ENCODE results near the gene CDH20.

Gene CDH20

DNA sequence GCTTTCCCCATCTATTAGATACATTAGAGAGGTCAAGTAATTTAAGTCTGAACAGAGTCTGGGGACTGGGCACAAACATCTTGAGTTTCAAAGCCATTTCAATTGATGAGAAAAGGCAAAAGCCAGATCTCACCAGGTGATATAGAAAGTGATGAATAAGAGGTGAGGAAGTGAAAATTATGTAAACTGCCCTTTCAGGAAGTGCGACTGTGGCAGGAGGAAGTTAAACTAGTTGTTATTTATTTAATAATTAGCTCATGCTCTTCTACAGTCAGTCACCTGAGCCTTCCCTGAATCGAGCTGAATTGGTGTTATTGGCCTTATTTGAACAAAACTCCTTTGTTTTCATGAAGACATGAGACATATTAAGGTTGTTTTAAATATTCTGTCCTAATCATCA lies 115.1 kb downstream of the CDH20 start:
- no peak overlapping the region for H3K27ac ChIP-seq (ENCODE audit: insufficient read depth in 1 of 2, low read depth in 1 of 2, low read length in 2 of 2, poor library complexity in 1 of 2, severe bottlenecking in 2 of 2)
- H3K9me3 ChIP-seq (ENCODE audit: control extremely low read depth in 1 of 5, control insufficient read depth in 4 of 5, insufficient read depth in 2 of 5, low read depth in 1 of 5, low read length in 4 of 5) = peaks cover 0 to 2% (median 0%) of the 10 kb centered on the region in 5 experiments
- CTCF ChIA-PET = interaction anchor here (1.3 kb wide), 1 partner anchor 14 kb away, joined by 4 read pairs; no protein-coding TSS in a partner anchor
- H3K4me1 ChIP-seq (ENCODE audit: control extremely low read depth in 1 of 4, control insufficient read depth in 4 of 4, insufficient read depth in 4 of 4, low read length in 3 of 4) = no peaks in the 10 kb centered on the region
- DNase-seq = no peak
- WGBS (ENCODE audit: insufficient coverage) = no CpG with 5 or more reads among the region's 2 CpGs
- POLR2A ChIA-PET = no interaction called here
- H3K27me3 ChIP-seq (replicated peaks in 2 of 5; ENCODE audit: control insufficient read depth in 4 of 5, insufficient read depth in 5 of 5, low read length in 4 of 5) = peaks cover 0 to 2% (median 0%) of the 10 kb centered on the region in 5 experiments
- H3K36me3 ChIP-seq (ENCODE audit: control insufficient read depth in 4 of 4, insufficient read depth in 4 of 4, low read length in 3 of 4) = no peaks in the 10 kb centered on the region
- H3K4me3 ChIP-seq (ENCODE audit: control insufficient read depth in 1 of 7, extremely low read depth in 1 of 7, insufficient read depth in 4 of 7, low read depth in 2 of 7, low read length in 6 of 7) = no peak overlapping the region

GRCh38 chr18:61459896-61460648 lies 126.8 kb downstream of the CDH20 start:
- Histone ChIP-seq H3K36me3 (ENCODE audit: control insufficient read depth in 4 of 4, insufficient read depth in 4 of 4, low read length in 3 of 4) (no peaks in the 10 kb centered on the region), H3K9me3 (ENCODE audit: control extremely low read depth in 1 of 5, control insufficient read depth in 4 of 5, insufficient read depth in 2 of 5, low read depth in 1 of 5, low read length in 4 of 5) (no peaks in the 10 kb centered on the region), H3K4me3 (ENCODE audit: control insufficient read depth in 1 of 7, extremely low read depth in 1 of 7, insufficient read depth in 4 of 7, low read depth in 2 of 7, low read length in 6 of 7) (no peak overlapping the region), H3K4me1 (ENCODE audit: control extremely low read depth in 1 of 4, control insufficient read depth in 4 of 4, insufficient read depth in 4 of 4, low read length in 3 of 4) (no peaks in the 10 kb centered on the region), H3K27me3 (replicated peaks in 2 of 5; ENCODE audit: control insufficient read depth in 4 of 5, insufficient read depth in 5 of 5, low read length in 4 of 5) (peaks cover 0 to 2% (median 0%) of the 10 kb centered on the region in 5 experiments), H3K27ac (ENCODE audit: insufficient read depth in 1 of 2, low read depth in 1 of 2, low read length in 2 of 2, poor library complexity in 1 of 2, severe bottlenecking in 2 of 2) (no peak overlapping the region)
- ChIA-PET POLR2A (no interaction called here), CTCF (no interaction called here)
- no peak for DNase-seq
- WGBS (ENCODE audit: insufficient coverage) = 100% methylated on average over 3 of the region's 4 CpGs

DNA sequence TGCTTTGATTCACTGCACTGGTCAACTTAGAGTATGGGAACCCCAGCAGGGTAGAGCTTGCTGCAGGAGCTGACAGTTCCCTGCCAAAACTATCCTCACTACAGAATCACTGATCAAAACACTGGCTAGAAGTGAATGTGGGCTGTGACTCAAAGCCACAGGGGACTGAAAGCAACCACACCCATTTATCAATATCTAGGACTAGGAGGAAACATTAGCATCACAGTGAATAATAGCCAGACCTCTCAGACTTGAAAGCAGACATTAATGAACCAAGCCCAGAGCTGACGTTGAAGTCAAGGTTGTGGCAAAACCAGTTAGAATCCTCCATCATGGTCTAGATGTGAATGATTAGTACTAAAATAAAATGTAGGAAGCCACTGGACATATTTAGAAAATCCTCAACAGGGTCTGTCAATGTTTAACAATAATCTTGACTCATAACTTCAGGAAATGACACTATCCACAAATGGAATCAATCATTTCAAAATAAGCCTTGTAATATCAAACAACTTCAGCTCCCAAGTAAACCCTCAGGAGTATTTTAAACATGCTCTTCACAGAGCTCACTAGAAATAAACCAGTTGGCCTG lies 131.4 kb downstream of the CDH20 start:
- CTCF ChIA-PET = no interaction called here
- no peaks in the 10 kb centered on the region for H3K36me3 ChIP-seq (ENCODE audit: control insufficient read depth in 4 of 4, insufficient read depth in 4 of 4, low read length in 3 of 4)
- no peak overlapping the region for H3K4me3 ChIP-seq (ENCODE audit: control insufficient read depth in 1 of 7, extremely low read depth in 1 of 7, insufficient read depth in 4 of 7, low read depth in 2 of 7, low read length in 6 of 7)
- H3K9me3 ChIP-seq (ENCODE audit: control extremely low read depth in 1 of 5, control insufficient read depth in 4 of 5, insufficient read depth in 2 of 5, low read depth in 1 of 5, low read length in 4 of 5) = no peaks in the 10 kb centered on the region
- no peak overlapping the region for H3K27ac ChIP-seq (ENCODE audit: insufficient read depth in 1 of 2, low read depth in 1 of 2, low read length in 2 of 2, poor library complexity in 1 of 2, severe bottlenecking in 2 of 2)
- no peak for DNase-seq
- no CpG with 5 or more reads among the region's 1 CpG for WGBS (ENCODE audit: insufficient coverage)
- H3K27me3 ChIP-seq (replicated peaks in 2 of 5; ENCODE audit: control insufficient read depth in 4 of 5, insufficient read depth in 5 of 5, low read length in 4 of 5) = peaks cover 0 to 2% (median 0%) of the 10 kb centered on the region in 5 experiments
- no peaks in the 10 kb centered on the region for H3K4me1 ChIP-seq (ENCODE audit: control extremely low read depth in 1 of 4, control insufficient read depth in 4 of 4, insufficient read depth in 4 of 4, low read length in 3 of 4)
- POLR2A ChIA-PET = no interaction called here

DNA sequence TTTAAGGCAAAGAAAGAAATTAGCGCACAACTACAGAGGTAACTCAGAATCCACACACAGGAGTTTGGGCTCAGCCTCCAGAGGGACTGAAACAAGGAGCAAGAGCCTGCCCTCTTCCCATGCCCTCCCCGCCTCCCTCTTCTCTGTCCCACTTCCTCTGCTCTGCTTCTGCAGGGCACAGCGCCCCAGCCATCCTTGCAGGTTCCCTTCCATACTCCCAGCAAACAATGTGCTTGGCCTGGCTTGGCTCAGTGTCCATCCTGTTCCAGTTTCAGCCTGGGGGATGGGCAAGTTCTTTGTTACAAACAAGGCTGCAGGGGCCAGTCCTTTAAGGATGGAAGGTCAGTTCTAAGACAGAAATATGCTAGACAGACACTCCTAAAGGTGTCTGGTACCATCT lies 133.5 kb downstream of the CDH20 start:
- no peaks in the 10 kb centered on the region for H3K9me3 ChIP-seq (ENCODE audit: control extremely low read depth in 1 of 5, control insufficient read depth in 4 of 5, insufficient read depth in 2 of 5, low read depth in 1 of 5, low read length in 4 of 5)
- H3K4me1 ChIP-seq (ENCODE audit: control extremely low read depth in 1 of 4, control insufficient read depth in 4 of 4, insufficient read depth in 4 of 4, low read length in 3 of 4) = no peaks in the 10 kb centered on the region
- no peak overlapping the region for H3K27ac ChIP-seq (ENCODE audit: insufficient read depth in 1 of 2, low read depth in 1 of 2, low read length in 2 of 2, poor library complexity in 1 of 2, severe bottlenecking in 2 of 2)
- peaks cover 0 to 2% (median 0%) of the 10 kb centered on the region in 5 experiments for H3K27me3 ChIP-seq (replicated peaks in 2 of 5; ENCODE audit: control insufficient read depth in 4 of 5, insufficient read depth in 5 of 5, low read length in 4 of 5)
- WGBS (ENCODE audit: insufficient coverage) = 92% methylated on average over 3 of the region's 3 CpGs
- POLR2A ChIA-PET = no interaction called here
- no peak overlapping the region for H3K4me3 ChIP-seq (ENCODE audit: control insufficient read depth in 1 of 7, extremely low read depth in 1 of 7, insufficient read depth in 4 of 7, low read depth in 2 of 7, low read length in 6 of 7)
- no peak for DNase-seq
- CTCF ChIA-PET = no interaction called here
- no peaks in the 10 kb centered on the region for H3K36me3 ChIP-seq (ENCODE audit: control insufficient read depth in 4 of 4, insufficient read depth in 4 of 4, low read length in 3 of 4)

DNA sequence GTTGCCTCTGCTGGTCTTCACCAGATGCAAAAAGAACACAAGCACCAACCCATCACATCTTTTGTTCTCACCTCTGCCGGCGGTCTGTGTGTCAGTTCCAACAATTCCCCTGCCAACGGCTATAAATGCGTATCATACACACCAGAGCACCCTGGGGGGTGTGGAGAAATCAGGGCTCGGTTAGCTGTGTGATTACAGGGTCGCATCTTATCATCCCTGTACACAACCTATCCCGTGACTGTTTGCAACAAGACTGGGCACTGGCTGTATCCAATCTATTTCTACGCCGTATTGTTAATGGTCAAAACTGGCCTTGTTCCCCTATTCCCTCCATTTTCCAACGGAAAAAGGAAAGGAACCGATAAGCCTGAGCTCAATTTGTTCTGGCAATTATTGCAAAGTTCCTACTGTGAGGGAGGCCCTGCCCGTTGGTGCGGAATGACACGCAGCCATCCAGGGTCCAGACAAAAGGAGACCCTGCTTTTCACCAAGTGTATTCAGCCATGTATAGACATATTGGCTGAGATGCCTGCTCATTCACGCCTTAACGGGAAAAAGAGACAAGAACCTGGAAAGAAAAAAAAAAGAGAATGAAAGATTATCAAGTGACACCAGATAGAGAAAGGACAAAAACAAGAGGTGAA lies 136.9 kb downstream of the CDH20 start:
- H3K9me3 ChIP-seq (ENCODE audit: control extremely low read depth in 1 of 5, control insufficient read depth in 4 of 5, insufficient read depth in 2 of 5, low read depth in 1 of 5, low read length in 4 of 5) = no peaks in the 10 kb centered on the region
- H3K4me1 ChIP-seq (ENCODE audit: control extremely low read depth in 1 of 4, control insufficient read depth in 4 of 4, insufficient read depth in 4 of 4, low read length in 3 of 4) = no peaks in the 10 kb centered on the region
- ChIA-PET CTCF (no interaction called here), POLR2A (no interaction called here)
- WGBS (ENCODE audit: insufficient coverage) = 97% methylated on average over 12 of the region's 16 CpGs
- no peak overlapping the region for H3K27ac ChIP-seq (ENCODE audit: insufficient read depth in 1 of 2, low read depth in 1 of 2, low read length in 2 of 2, poor library complexity in 1 of 2, severe bottlenecking in 2 of 2)
- no peaks in the 10 kb centered on the region for H3K36me3 ChIP-seq (ENCODE audit: control insufficient read depth in 4 of 4, insufficient read depth in 4 of 4, low read length in 3 of 4)
- H3K4me3 ChIP-seq (ENCODE audit: control insufficient read depth in 1 of 7, extremely low read depth in 1 of 7, insufficient read depth in 4 of 7, low read depth in 2 of 7, low read length in 6 of 7) = no peak overlapping the region
- H3K27me3 ChIP-seq (replicated peaks in 2 of 5; ENCODE audit: control insufficient read depth in 4 of 5, insufficient read depth in 5 of 5, low read length in 4 of 5) = peaks cover 2 to 9% (median 2%) of the 10 kb centered on the region in 5 experiments
- no peak for DNase-seq

DNA sequence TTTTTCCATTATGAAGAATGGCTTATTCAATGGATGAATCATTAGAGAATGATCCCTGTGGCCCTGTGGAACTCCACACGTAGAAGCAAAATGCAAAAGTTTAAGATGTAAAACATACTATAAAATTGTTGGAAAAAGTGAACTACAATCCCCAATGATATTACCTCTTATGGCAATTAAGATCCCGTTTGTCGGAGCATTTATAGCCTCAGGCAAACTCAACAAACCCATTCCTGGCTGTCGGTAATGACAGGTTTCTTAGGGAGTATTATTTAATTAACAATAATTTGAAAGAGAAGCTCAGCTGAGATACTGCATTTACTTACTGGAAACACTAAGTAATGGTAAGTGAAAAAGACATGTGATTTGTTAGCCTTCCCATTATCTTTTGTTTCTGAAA lies 138.3 kb downstream of the CDH20 start:
- CTCF ChIA-PET = no interaction called here
- H3K27ac ChIP-seq (ENCODE audit: insufficient read depth in 1 of 2, low read depth in 1 of 2, low read length in 2 of 2, poor library complexity in 1 of 2, severe bottlenecking in 2 of 2) = no peak overlapping the region

GRCh38 chr18:61471942-61472341 lies 138.7 kb downstream of the CDH20 start:
- Histone ChIP-seq H3K27ac (ENCODE audit: insufficient read depth in 1 of 2, low read depth in 1 of 2, low read length in 2 of 2, poor library complexity in 1 of 2, severe bottlenecking in 2 of 2) (no peak overlapping the region), H3K36me3 (ENCODE audit: control insufficient read depth in 4 of 4, insufficient read depth in 4 of 4, low read length in 3 of 4) (no peaks in the 10 kb centered on the region), H3K4me1 (ENCODE audit: control extremely low read depth in 1 of 4, control insufficient read depth in 4 of 4, insufficient read depth in 4 of 4, low read length in 3 of 4) (no peaks in the 10 kb centered on the region), H3K27me3 (replicated peaks in 2 of 5; ENCODE audit: control insufficient read depth in 4 of 5, insufficient read depth in 5 of 5, low read length in 4 of 5) (peaks cover 2 to 9% (median 2%) of the 10 kb centered on the region in 5 experiments), H3K9me3 (ENCODE audit: control extremely low read depth in 1 of 5, control insufficient read depth in 4 of 5, insufficient read depth in 2 of 5, low read depth in 1 of 5, low read length in 4 of 5) (no peaks in the 10 kb centered on the region), H3K4me3 (ENCODE audit: control insufficient read depth in 1 of 7, extremely low read depth in 1 of 7, insufficient read depth in 4 of 7, low read depth in 2 of 7, low read length in 6 of 7) (no peak overlapping the region)
- WGBS (ENCODE audit: insufficient coverage) = 79% methylated on average over 5 of the region's 5 CpGs
- ChIA-PET POLR2A (no interaction called here), CTCF (no interaction called here)
- no peak for DNase-seq

More for the DNA sequence above, 138.3 kb downstream of the CDH20 start:
- no peak overlapping the region for H3K4me3 ChIP-seq (ENCODE audit: control insufficient read depth in 1 of 7, extremely low read depth in 1 of 7, insufficient read depth in 4 of 7, low read depth in 2 of 7, low read length in 6 of 7)
- H3K27me3 ChIP-seq (replicated peaks in 2 of 5; ENCODE audit: control insufficient read depth in 4 of 5, insufficient read depth in 5 of 5, low read length in 4 of 5) = peaks cover 2 to 9% (median 2%) of the 10 kb centered on the region in 5 experiments
- no peaks in the 10 kb centered on the region for H3K9me3 ChIP-seq (ENCODE audit: control extremely low read depth in 1 of 5, control insufficient read depth in 4 of 5, insufficient read depth in 2 of 5, low read depth in 1 of 5, low read length in 4 of 5)
- WGBS (ENCODE audit: insufficient coverage) = no CpG with 5 or more reads among the region's 4 CpGs
- H3K36me3 ChIP-seq (ENCODE audit: control insufficient read depth in 4 of 4, insufficient read depth in 4 of 4, low read length in 3 of 4) = no peaks in the 10 kb centered on the region
- POLR2A ChIA-PET = no interaction called here
- DNase-seq = no peak
- no peaks in the 10 kb centered on the region for H3K4me1 ChIP-seq (ENCODE audit: control extremely low read depth in 1 of 4, control insufficient read depth in 4 of 4, insufficient read depth in 4 of 4, low read length in 3 of 4)

Data from common myeloid progenitor, CD34-positive (primary cell).